HCT116 (cell line): ENCODE data around the gene FCHO1. TPM values are rescaled to one million over a fixed set of nuclear protein-coding genes. Genes with fewer than 3 reads are reported as not detected.

Source experiments
- ATAC-seq: fragments of 200-7000 bp; cut with Tn5 transposase; 2 replicates; pipeline ENCODE4 v1.9.1; 2020; ENCODE audit warnings: mild to moderate bottlenecking, moderate library complexity
- BruUV-seq: library from RNA; stranded (reverse); fragments of 400-500 nt; replicated peaks from 2 replicates; lab custom pipeline; 2021; lab: Mats Ljungman, UMichigan
- CTCF ChIA-PET: fragments of 300-600 bp; sonication (Branson Sonifier 250); formaldehyde crosslinking; loops from one replicate; lab custom pipeline; 2021; ENCODE audit warnings: antibody characterized with exemption; lab: Charles Lee
- POLR2A ChIA-PET: fragments of 300-600, 350-600 bp; sonication (Branson Sonifier 250); formaldehyde crosslinking; loops from one replicate; lab custom pipeline; 2021; ENCODE audit warnings: antibody characterized with exemption; lab: Charles Lee
- RAD21 ChIA-PET, 2 experiments: fragments of 300-600 bp; sonication (Branson Sonifier 250); formaldehyde crosslinking; loops; one replicate each; lab custom pipeline; 2023; ENCODE audit warnings: low total read pairs in 2 of 2; ENCODE audit not compliant: uncharacterized antibody in 2 of 2, unreplicated experiment in 2 of 2, low non-redundant PET in 1 of 2; lab: Charles Lee
- DNase-seq: peaks from one replicate; pipeline ENCODE4 v3.0.0-alpha.2; 2010; ENCODE audit warnings: low read depth, low spot score
- H2AFZ ChIP-seq: fragments of 200-600 bp; shearing (Covaris generic), sonication (generic); 2 replicates; pipeline ENCODE4 v1.6.1; 2017; ENCODE audit warnings: low read depth, mixed run types, mixed read lengths, antibody characterized with exemption, low read length; ENCODE audit not compliant: poor library complexity, severe bottlenecking
- H3K27ac ChIP-seq: 2 replicates; pipeline ENCODE4 v1.5.1; 2012; ENCODE audit warnings: low read depth, low read length
- H3K27me3 ChIP-seq: fragments of 200-600 bp; sonication (generic); 2 replicates; pipeline ENCODE4 v1.6.1; 2016; ENCODE audit warnings: mixed run types, low read length, mixed read lengths; ENCODE audit not compliant: insufficient read depth
- H3K36me3 ChIP-seq, 2 experiments: fragments of 200-500 bp in 1 of 2; fragments of 200-600 bp in 1 of 2; sonication (Bioruptor generic) in 1 of 2; sonication (generic) in 1 of 2; 2 replicates each; pipeline versions ENCODE4 v1.5.1 to v1.6.1; 2014 to 2016; ENCODE audit warnings: low read length in 2 of 2, inconsistent platforms in 1 of 2, mixed read lengths in 1 of 2, mixed run types in 1 of 2; ENCODE audit not compliant: insufficient read depth in 2 of 2, control insufficient read depth in 1 of 2
- H3K4me1 ChIP-seq, 2 experiments: fragments of 200-600 bp in 1 of 2; sonication (generic) in 1 of 2; 2 replicates each; pipeline versions ENCODE4 v1.5.1 to v1.6.1; 2012 to 2017; ENCODE audit warnings: low read length in 2 of 2, inconsistent platforms in 1 of 2, mild to moderate bottlenecking in 1 of 2, mixed read lengths in 1 of 2, mixed run types in 1 of 2, moderate library complexity in 1 of 2; ENCODE audit not compliant: insufficient read depth in 2 of 2, control insufficient read depth in 1 of 2
- H3K4me2 ChIP-seq: fragments of 200-600 bp; sonication (generic); 2 replicates; pipeline ENCODE4 v1.6.1; 2017; ENCODE audit warnings: mixed run types, low read length, mixed read lengths
- H3K4me3 ChIP-seq, 2 experiments: fragments of 200-600 bp in 1 of 2; sonication (generic) in 1 of 2; replicated peaks in 1 of 2; 2 replicates each; pipeline ENCODE4 v1.5.1; 2011 to 2016; ENCODE audit warnings: low read length in 2 of 2, control low read depth in 1 of 2, low read depth in 1 of 2, mild to moderate bottlenecking in 1 of 2, mixed read lengths in 1 of 2, mixed run types in 1 of 2
- H3K79me2 ChIP-seq: fragments of 200-600 bp; sonication (generic); 2 replicates; pipeline ENCODE4 v1.6.1; 2017; ENCODE audit warnings: mild to moderate bottlenecking, mixed run types, low read length, moderate library complexity, mixed read lengths; ENCODE audit not compliant: insufficient read depth
- H3K9ac ChIP-seq: fragments of 200-600 bp; sonication (generic); 2 replicates; pipeline ENCODE4 v1.6.1; 2016; ENCODE audit warnings: low read length, mixed read lengths
- H3K9me2 ChIP-seq: fragments of 200-600 bp; sonication (generic), shearing (Covaris generic); 2 replicates; pipeline ENCODE4 v1.6.1; 2017; ENCODE audit warnings: mixed run types, mild to moderate bottlenecking, moderate library complexity; ENCODE audit not compliant: insufficient read depth
- H3K9me3 ChIP-seq, 2 experiments: fragments of 200-500 bp in 1 of 2; fragments of 200-600 bp in 1 of 2; sonication (Bioruptor generic) in 1 of 2; sonication (generic) in 1 of 2; 2 replicates each; pipeline ENCODE4 v1.6.1; 2014 to 2017; ENCODE audit warnings: low read length in 2 of 2, mixed read lengths in 2 of 2, inconsistent platforms in 1 of 2, low read depth in 1 of 2, mild to moderate bottlenecking in 1 of 2, mixed run types in 1 of 2, moderate library complexity in 1 of 2; ENCODE audit not compliant: control insufficient read depth in 1 of 2, insufficient read depth in 1 of 2
- H4K20me1 ChIP-seq: fragments of 200-600 bp; sonication (generic), shearing (Covaris generic); 2 replicates; pipeline ENCODE4 v1.6.1; 2017; ENCODE audit warnings: mixed run types, mild to moderate bottlenecking, moderate library complexity; ENCODE audit not compliant: insufficient read depth
- CBX3 ChIP-seq: IDR thresholded peaks from 2 replicates; pipeline ENCODE4 v1.6.1; 2012; ENCODE audit warnings: low read depth
- CEBPB ChIP-seq: IDR thresholded peaks from 2 replicates; pipeline ENCODE4 v1.6.1; 2012; ENCODE audit warnings: low read depth
- EGR1 ChIP-seq: IDR thresholded peaks from 2 replicates; pipeline ENCODE4 v1.6.1; 2012; ENCODE audit warnings: low read depth
- ELF1 ChIP-seq: IDR thresholded peaks from 2 replicates; pipeline ENCODE4 v1.6.1; 2012; ENCODE audit warnings: low read depth, borderline replicate concordance
- MAX ChIP-seq: IDR thresholded peaks from 2 replicates; pipeline ENCODE4 v1.6.1; 2012
- POLR2A ChIP-seq: IDR thresholded peaks from 2 replicates; pipeline ENCODE4 v1.7.0; 2011; ENCODE audit warnings: borderline replicate concordance; ENCODE audit not compliant: insufficient read depth, insufficient read length; ENCODE audit errors: extremely low read depth
- POLR2AphosphoS5 ChIP-seq: IDR thresholded peaks from 2 replicates; pipeline ENCODE4 v1.6.1; 2011; ENCODE audit warnings: mild to moderate bottlenecking, low read depth, low read length, moderate library complexity
- RAD21 ChIP-seq: IDR thresholded peaks from 2 replicates; pipeline ENCODE4 v1.6.1; 2012; ENCODE audit warnings: low read depth, mild to moderate bottlenecking
- REST ChIP-seq: IDR thresholded peaks from 2 replicates; pipeline ENCODE4 v1.6.1; 2012; ENCODE audit warnings: low read depth
- SRF ChIP-seq: IDR thresholded peaks from 2 replicates; pipeline ENCODE4 v1.6.1; 2012; ENCODE audit warnings: low read depth
- TCF7L2 ChIP-seq: IDR thresholded peaks from 2 replicates; pipeline ENCODE4 v1.7.0; 2011; ENCODE audit warnings: borderline replicate concordance, inconsistent platforms; ENCODE audit not compliant: insufficient read depth, insufficient read length; ENCODE audit errors: extremely low read depth
- YY1 ChIP-seq: IDR thresholded peaks from 2 replicates; pipeline ENCODE4 v1.6.1; 2011; ENCODE audit warnings: low read length, low read depth, moderate library complexity, mild to moderate bottlenecking; ENCODE audit not compliant: insufficient replicate concordance; ENCODE audit errors: extremely low read depth
- ZFX ChIP-seq: fragments of 450-650 bp; IDR thresholded peaks from 2 replicates; pipeline ENCODE4 v1.6.1; 2017
- ZNF274 ChIP-seq: fragments of 200-500 bp; sonication (Bioruptor generic); IDR thresholded peaks from 2 replicates; pipeline ENCODE4 v1.6.1; 2014; ENCODE audit warnings: mild to moderate bottlenecking, low read depth, low read length, inconsistent platforms
- intact Hi-C: fragments of 100-400 bp; cut with micrococcal nuclease; formaldehyde crosslinking; loops from 2 replicates; pipeline ENCODE4 v1.10.0; 2022
- total RNA-seq: library from RNA; stranded (reverse); gene quantifications from one replicate; pipeline ENCODE4 v1.2.1, GENCODE V29; 2021; ENCODE audit not compliant: unreplicated experiment
- TF ChIP-seq, protein P1 (sequence below): IDR thresholded peaks from 2 replicates; pipeline ENCODE4 v1.6.1; 2012
- TF ChIP-seq, protein P2 (sequence below): IDR thresholded peaks from 2 replicates; pipeline ENCODE4 v1.6.1; 2011; ENCODE audit warnings: mild to moderate bottlenecking, low read length, moderate library complexity; ENCODE audit not compliant: insufficient replicate concordance; ENCODE audit errors: extremely low read depth

FCHO1 gene
- total RNA-seq, 1 experiment from 2014 or later, result 28.1 TPM

- TF ChIP-seq REST, result no peak
- no peak for TF ChIP-seq ZFX
- TF ChIP-seq EGR1, result no peak
- no peak for TF ChIP-seq TCF7L2
- TF ChIP-seq POLR2A, result no peak
- no peak for TF ChIP-seq POLR2AphosphoS5
- TF ChIP-seq CEBPB, result no peak
- TF ChIP-seq, protein P1, sequence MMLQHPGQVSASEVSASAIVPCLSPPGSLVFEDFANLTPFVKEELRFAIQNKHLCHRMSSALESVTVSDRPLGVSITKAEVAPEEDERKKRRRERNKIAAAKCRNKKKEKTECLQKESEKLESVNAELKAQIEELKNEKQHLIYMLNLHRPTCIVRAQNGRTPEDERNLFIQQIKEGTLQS, result no peak
- no peak for TF ChIP-seq CBX3
- TF ChIP-seq SRF, result no peak
These were observed 2.2 kb upstream of the FCHO1 start (continued) for GRCh38 chr19:17748884-17749638.

DNA sequence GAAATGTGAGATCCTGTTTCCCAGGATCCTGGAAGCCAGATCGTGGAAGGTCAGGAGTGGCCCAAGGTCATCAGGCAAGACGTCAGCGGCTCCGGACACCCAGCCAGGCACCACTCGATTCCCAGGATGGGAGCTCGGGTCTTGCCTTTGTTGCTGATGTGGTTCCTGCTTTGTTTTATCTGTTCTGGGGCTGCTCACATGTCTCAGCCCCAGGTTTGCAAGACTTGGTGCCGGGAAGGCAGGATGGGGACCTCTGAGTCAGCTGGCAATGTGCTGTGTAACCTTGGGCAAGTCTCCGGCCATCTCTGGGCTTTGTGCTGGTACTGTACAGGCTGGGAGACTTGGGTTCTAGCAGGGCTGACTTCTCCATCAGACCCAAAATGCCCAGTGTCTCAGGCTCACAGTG is 1.4 kb upstream of the FCHO1 start:
- ChIA-PET CTCF (no interaction called here), POLR2A (no interaction called here)
- TF ChIP-seq SRF (no peak), TCF7L2 (no peak), CBX3 (no peak), POLR2AphosphoS5 (no peak), ELF1 (no peak), CEBPB (no peak), YY1 (no peak), EGR1 (no peak), ZNF274 (no peak), RAD21 (no peak), MAX (no peak)
- TF ChIP-seq, protein P2, sequence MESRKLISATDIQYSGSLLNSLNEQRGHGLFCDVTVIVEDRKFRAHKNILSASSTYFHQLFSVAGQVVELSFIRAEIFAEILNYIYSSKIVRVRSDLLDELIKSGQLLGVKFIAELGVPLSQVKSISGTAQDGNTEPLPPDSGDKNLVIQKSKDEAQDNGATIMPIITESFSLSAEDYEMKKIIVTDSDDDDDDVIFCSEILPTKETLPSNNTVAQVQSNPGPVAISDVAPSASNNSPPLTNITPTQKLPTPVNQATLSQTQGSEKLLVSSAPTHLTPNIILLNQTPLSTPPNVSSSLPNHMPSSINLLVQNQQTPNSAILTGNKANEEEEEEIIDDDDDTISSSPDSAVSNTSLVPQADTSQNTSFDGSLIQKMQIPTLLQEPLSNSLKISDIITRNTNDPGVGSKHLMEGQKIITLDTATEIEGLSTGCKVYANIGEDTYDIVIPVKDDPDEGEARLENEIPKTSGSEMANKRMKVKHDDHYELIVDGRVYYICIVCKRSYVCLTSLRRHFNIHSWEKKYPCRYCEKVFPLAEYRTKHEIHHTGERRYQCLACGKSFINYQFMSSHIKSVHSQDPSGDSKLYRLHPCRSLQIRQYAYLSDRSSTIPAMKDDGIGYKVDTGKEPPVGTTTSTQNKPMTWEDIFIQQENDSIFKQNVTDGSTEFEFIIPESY, result no peak

More for the DNA sequence above, 1.4 kb upstream of the FCHO1 start:
- Histone ChIP-seq H3K9me3 (no peaks in the 10 kb centered on the region), H3K79me2 (no peaks in the 10 kb centered on the region), H3K4me1 (peaks cover 3 to 13% of the 10 kb centered on the region in 2 experiments; a peak in 3 of 4 replicates), H3K9ac (no peak overlapping the region), H3K36me3 (no peaks in the 10 kb centered on the region), H3K27ac (no peak overlapping the region), H2AFZ (no peak overlapping the region), H3K4me2 (no peak overlapping the region), H4K20me1 (no peaks in the 10 kb centered on the region), H3K9me2 (no peaks in the 10 kb centered on the region), H3K4me3 (no peak overlapping the region), H3K27me3 (no peaks in the 10 kb centered on the region)
- no TSS peak for BruUV-seq
- no peak for DNase-seq
- RAD21 ChIA-PET, result interaction anchor here in 1 of 2 experiments (1.0 kb wide), 1 partner anchor 25 kb away, joined by 4 read pairs; no protein-coding TSS in a partner anchor
- intact Hi-C loops, result no loop called here
- ATAC-seq, result no peak
